CD4-positive, alpha-beta T cell treated with Interleukin-21 for 1 hour (primary cell): ENCODE results near the gene TACC3.

Experiments
- DNase-seq: peaks from one replicate; pipeline ENCODE4 v3.0.0-alpha.2; 2020

The TACC3 gene

GRCh38 chr4:1705732-1706131 lies 15.6 kb upstream of the TACC3 start:
- no peak for DNase-seq

DNA sequence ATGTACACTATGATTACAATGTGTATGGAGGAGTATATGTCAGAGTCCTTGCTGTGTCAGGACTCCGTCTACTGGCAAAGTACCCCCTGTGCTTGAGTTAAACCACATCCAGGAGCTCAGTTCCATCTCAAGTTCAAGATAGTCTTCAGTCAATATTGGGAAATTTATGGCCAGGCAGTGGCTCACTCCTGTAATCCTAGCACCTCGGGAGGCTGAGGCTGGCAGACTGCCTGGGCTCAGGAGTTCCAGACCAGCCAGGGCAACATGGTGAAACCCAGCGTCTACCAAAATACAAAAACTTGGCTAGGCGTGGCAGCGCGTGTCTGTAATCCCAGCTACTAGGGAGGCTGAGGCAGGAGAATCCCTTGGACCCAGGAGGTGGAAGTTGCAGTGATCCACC lies 15.0 kb upstream of the TACC3 start:
- DNase-seq = no peak

DNA sequence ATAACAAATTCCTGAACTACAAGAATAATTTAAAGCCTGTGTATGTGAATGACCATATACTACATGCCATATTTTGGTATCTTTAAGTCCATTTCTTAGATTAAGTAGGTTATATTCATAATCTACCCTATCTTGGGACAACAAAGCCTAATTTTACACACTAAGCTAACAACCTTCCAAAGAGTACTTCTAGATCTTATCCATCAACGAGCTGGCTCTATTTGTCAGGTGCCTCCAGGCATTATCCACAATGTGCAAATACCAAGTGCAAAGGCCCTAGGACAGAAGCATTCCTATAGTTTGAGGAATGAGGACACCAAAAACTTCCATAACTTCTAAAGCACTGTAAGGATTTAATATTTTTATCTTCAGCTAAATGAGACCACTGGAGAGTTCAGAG lies 12.7 kb upstream of the TACC3 start:
- no peak for DNase-seq

DNA sequence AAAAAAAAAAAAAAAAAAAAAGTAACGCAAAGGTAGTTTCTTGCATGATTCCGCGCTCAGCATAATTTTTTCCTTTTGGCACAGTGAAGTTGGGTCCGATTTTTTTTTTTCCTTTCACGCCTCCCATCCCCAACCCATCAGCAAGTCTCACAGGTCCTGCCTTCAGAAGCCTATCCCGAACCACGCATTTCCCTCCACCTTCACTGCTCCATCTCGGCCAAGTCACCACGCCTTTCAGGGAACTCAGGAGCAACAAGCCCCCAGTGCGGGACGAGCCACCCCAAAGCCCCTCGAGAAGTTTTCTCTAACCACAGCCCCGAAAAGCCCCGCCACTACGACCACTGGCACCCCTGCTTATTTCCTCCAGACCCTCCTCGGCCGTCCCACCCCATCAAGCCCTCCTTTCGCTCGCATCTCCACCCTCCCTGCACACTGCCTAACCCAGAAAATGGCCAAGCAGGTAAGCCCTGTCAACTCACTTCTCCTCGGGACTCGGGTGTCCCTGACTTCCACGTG lies 10.2 kb upstream of the TACC3 start:
- DNase-seq = no peak

GRCh38 chr4:1711571-1712215 lies 9.6 kb upstream of the TACC3 start:
- DNase-seq = peak; percentile 38

DNA sequence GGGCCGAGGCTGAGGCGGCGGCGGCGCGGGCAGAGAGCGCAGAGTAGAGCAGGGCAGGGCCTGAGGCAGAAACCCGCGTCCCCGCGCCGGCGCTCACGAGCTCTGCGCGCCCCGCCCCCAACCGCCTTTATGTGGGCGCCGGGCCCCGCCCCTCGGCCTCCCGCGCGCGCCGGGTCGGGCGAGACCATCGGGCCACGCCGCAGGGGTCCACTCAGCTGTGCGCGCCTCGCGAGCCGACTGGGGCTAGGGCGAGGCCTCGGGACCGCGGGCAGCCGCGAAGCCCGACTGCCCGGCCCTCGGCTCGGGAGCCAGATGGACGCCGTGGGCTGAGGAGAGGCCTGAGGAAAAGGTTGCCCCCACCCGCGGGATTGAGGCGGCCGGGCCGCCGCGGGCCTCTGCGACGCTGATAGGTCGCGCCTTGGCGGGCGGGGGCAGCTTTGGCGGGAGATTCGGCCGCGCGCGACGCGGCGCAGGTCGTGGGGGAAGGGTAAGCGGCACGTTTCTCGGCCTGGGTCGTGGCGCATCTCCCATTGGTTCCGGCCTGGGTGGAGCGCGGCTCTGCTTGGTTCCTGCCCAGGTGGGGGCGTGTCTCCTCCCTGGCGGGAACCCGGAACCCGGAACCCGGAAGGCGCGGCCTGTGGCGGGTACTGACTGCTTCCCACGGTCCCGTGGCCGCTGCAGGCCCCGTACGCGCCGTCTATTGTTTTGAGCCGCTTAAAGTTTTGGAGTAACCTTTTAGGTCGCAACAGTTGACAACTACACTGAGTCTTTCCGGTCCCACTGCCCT lies 8.9 kb upstream of the TACC3 start, which contains the start of gene SLBP:
Gene SLBP (minus strand): TSS at position 104 of the 787 bp plus-strand sequence. CDS start 131 bp downstream, outside the sequence.
- DNase-seq = peak; percentile 99

- no peak for DNase-seq
Measured at GRCh38 chr4:1713003-1713851, 8.1 kb upstream of the TACC3 start.

DNA sequence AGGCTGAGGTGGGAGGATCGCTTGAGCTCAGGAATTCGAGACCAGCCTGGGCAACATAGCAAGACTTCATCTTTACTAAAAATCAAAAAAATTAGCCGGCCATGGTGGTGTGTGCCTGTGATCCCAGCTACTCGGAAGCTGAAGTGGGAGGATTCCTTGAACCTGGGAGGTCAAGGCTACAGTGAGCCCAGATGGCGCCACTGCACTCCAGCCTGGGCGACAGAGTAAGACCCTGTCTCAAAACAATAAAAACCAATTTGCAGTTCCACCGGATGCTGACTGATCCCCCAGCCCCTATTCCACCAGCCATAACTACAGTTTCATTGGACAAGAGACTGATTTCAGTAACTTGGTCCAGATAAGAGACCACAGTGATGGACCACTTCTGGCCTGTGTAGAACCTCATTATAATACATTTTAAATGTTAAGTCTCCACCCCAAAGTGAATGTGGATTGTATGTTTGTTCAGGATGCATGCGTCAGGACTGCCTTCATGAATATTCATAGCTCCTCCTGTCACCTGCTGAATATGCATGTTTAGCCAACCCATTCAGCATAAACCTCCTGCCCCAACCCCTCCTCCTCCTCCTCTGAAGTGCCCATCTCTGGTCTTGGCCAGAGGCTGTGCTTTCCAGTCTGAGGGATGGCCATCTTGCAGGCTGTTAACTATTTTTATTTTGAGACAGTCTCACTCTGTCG lies 6.9 kb upstream of the TACC3 start:
- no peak for DNase-seq

- no peak for DNase-seq
Measured at GRCh38 chr4:1715002-1715758, 6.1 kb upstream of the TACC3 start.

DNA sequence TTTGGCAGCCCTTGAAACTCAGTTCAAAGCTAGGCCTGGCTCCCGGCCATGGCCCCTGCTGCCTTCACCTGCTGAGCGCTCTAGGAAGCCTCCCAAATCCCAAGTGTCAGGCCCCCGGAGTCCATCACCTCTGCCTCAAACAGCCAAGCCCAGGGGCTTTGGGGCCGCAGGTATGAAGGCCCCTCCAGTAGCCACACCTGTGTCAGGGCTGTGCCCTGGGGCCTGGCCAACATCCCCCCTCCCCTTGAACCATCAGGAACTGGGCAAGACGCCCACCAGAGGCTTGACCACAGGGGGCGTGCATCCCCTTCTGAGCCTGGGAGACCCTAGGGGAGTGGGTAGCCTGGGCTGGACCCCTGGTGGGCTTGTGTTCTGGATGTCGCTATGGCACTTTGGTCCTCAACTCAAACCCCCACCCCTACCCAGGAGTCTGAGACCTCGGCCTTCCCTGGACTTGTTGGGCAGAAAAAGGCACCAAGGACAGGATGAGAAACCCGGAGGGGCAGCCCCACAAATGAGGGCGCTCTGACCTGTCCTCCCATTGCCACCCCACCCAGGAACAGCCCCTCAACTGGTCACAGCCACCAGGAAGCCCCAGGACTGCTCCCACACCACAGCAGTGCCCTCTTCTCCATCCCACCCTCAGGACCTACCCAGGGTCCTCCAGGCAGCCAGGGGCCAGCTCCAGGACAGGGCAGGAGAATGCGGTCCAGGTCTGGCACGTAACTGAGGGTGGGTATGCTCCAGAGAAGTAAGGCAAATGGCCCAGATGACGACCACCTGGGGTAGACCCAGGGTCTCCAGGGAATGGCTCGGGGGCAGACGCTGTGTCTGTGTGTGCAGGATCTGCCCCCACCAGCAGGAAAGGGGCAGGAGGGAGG lies 5.0 kb upstream of the TACC3 start:
- no peak for DNase-seq

DNA sequence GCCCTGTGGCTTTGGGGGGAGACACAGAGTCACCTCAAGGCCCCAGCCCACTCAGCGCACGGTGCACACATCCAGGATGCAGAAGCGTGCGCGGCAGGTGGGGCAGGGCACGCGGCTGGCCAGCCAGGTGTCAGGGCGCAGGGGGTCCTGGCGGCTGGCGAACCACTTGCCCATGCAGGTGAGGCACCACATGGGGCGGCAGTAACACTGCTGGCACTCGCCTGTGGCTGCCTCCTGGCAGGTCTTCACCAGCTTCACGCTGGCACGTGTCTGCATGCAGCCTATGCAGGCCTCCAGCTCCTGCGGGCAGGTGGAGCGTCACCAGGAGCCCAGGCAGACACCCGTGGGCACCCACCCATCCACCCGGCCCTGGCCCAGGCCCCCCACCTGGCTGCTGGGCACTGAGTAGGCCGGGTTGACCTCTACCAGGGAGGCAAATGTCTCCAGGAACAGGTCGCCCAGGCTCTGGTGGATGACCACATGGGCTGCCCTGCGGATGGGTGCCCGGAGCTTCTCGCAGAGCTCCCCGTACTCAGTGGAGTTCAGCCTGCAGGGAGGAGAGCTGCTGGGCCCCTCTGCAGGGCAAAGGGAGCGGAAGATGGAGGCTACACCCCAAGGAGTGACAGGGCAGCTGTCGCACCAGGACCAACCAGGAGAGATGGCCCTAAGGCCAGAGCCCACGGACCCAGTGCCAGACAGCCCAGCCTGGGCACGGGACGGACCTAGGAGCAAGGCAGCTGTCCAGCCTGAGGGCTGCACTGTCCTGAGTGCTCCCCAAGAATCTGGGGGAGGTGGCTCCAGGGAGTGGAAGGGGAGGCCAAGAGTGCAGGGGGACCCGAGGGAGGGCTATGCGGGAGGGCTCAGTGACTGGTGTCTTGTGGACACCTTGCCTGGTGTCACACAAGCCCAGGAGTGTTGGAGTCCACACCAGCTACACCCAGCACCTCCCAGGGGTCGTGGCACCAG lies 3.9 kb upstream of the TACC3 start:
- no peak for DNase-seq

DNA sequence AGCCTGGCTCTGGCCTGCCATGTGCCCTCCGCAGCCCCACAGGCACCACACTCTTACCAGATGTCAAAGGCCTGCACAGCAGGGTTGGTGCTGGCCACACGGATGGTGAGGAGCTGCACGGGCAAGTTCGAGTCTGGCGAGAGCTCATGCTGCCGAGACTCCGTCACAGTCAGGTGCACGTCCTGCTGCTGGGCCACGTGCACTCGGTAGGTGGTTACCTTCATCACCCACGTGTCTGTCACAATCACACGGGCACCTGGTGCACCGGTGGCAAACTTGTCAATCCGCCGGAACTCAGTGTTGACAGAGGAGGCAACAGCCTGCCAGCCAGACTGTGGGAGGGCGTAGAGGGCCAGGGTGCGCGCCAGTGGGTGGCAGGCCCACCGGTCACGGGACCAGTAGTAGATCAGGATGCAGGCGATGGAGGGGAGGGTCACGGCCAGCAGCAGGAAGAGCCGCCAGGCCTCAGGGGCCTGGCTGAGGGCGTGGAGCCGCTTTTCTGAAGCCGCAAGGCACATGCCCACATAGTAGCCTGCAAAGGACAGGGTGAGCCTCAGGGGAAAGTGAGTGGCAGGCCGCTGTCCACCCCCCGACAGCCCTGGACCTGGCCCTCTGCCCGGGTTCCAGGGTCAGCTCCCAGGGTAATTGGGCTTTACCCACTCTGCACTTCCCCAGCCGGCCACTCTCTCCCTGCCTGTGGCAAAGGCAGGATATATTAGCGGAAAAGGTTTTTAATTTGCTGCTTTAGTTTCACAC lies 3.0 kb upstream of the TACC3 start:
- DNase-seq = no peak

- peak; percentile 40 for DNase-seq
Measured at GRCh38 chr4:1720163-1720983, 948 bp upstream of the TACC3 start.

DNA sequence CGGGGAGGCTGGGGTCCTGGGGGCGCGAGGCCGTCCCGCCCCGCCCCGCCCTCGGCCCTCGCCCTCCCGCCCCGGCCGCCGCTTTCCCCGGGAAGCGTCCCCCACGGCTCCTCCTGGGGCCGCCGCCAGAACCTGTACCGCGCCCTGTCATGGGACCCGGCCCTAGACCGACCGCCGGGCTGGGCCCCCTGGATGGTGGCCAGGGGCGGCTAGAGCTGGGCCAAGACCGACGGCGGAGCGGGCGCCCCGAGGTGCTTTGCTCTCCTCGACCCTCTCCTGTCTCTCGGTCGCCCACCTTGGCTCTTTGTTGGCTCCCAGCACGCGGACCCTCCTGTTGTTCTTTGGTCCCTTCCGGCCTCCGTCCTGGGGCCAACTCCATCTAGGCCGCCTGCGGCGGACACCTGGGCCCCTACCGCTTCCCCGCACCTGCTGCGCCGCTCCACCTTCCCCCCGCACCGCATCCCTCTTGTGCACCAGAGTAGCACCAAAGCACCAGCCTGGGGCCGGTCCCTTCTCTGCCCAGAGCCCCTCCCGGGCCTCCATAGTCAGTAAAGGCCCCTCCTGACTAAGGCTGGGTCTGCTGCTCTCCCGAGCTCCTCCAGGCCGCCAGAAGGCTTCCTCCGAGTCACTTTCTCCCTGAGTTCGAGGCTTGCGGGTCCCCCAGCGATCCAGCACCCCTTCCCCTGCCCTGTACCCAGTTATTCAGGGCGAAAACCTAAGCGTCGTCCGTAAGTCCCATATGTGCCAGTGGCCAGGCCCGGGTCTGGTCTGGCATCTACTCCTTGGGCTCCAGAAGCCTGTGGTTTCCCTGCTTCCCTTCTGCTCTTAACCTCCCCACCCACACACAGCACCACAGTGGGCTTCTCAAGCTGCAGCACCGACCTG lies 587 bp downstream of the TACC3 start:
- DNase-seq = no peak

GRCh38 chr4:1722551-1723118 lies 1.3 kb downstream of the TACC3 start:
- peak; percentile 24 for DNase-seq

GRCh38 chr4:1723131-1723801 lies 1.9 kb downstream of the TACC3 start:
- peak; percentile 71 for DNase-seq
